CD14-positive monocyte (primary cell): ENCODE measurements around the gene SERPINE1. TPM values are rescaled to one million over a fixed set of nuclear protein-coding genes. Genes with fewer than 3 reads are reported as not detected.
"Not testable (repeated sequence)": the region's sequence is repeated elsewhere in the genome, so short reads cannot be mapped to it uniquely, and the experiment has no call there.

Experiments used
- DNase-seq, 3 donors: peaks; one replicate each; pipeline ENCODE4 v3.0.0-alpha.2; 2011 to 2022
- H2AFZ ChIP-seq: 2 replicates; pipeline ENCODE4 v1.6.0; 2012; ENCODE audit warnings: mild to moderate bottlenecking, low read depth, low read length, inconsistent platforms; ENCODE audit not compliant: insufficient read depth, poor library complexity, severe bottlenecking
- H3K27ac ChIP-seq, 2 donors: 1 replicate in 1 of 2; 2 replicates in 1 of 2; pipeline ENCODE4 v1.5.1; 2012 to 2013; ENCODE audit warnings: low read length in 2 of 2, control low read depth in 1 of 2, inconsistent platforms in 1 of 2, low read depth in 1 of 2, mild to moderate bottlenecking in 1 of 2
- H3K27me3 ChIP-seq, 2 donors: one replicate each; pipeline versions ENCODE4 v1.6.0 to v1.6.1; 2011 to 2013; ENCODE audit warnings: low read length in 2 of 2; ENCODE audit not compliant: control insufficient read depth in 2 of 2, insufficient read depth in 2 of 2
- H3K36me3 ChIP-seq, 2 donors: replicated peaks in 1 of 2; 1 replicate in 1 of 2; 2 replicates in 1 of 2; pipeline versions ENCODE4 v1.5.1 to v1.6.1; 2012 to 2013; ENCODE audit warnings: low read length in 2 of 2, control low read depth in 1 of 2, inconsistent platforms in 1 of 2, mild to moderate bottlenecking in 1 of 2; ENCODE audit not compliant: insufficient read depth in 2 of 2, control insufficient read depth in 1 of 2
- H3K4me1 ChIP-seq, 2 donors: 1 replicate in 1 of 2; 2 replicates in 1 of 2; pipeline versions ENCODE4 v1.5.1 to v1.6.1; 2012 to 2013; ENCODE audit warnings: low read length in 2 of 2, control low read depth in 1 of 2, inconsistent platforms in 1 of 2, mild to moderate bottlenecking in 1 of 2, moderate library complexity in 1 of 2; ENCODE audit not compliant: insufficient read depth in 2 of 2, control insufficient read depth in 1 of 2
- H3K4me2 ChIP-seq: replicated peaks from 2 replicates; pipeline ENCODE3; 2012; ENCODE audit warnings: low read length, moderate library complexity, mild to moderate bottlenecking; ENCODE audit not compliant: poor library complexity, severe bottlenecking; ENCODE audit errors: extremely low read depth
- H3K4me3 ChIP-seq, 3 experiments: fragments of 200-600 bp in 1 of 3; sonication (generic) in 1 of 3; replicated peaks in 1 of 3; 1 replicate in 2 of 3; 2 replicates in 1 of 3; pipeline ENCODE4 v1.5.1; 2011 to 2013; ENCODE audit warnings: low read length in 3 of 3, mild to moderate bottlenecking in 3 of 3, control low read depth in 2 of 3, low read depth in 2 of 3, inconsistent platforms in 1 of 3, moderate library complexity in 1 of 3
- H3K79me2 ChIP-seq: 2 replicates; pipeline ENCODE4 v1.6.0; 2012; ENCODE audit warnings: mild to moderate bottlenecking, control low read depth, inconsistent platforms, low read length, moderate library complexity; ENCODE audit not compliant: insufficient read depth
- H3K9ac ChIP-seq: 2 replicates; pipeline ENCODE4 v1.6.0; 2017; ENCODE audit warnings: low read length, mild to moderate bottlenecking; ENCODE audit not compliant: insufficient read depth, poor library complexity, severe bottlenecking
- H3K9me3 ChIP-seq, 2 donors: replicated peaks in 1 of 2; 1 replicate in 1 of 2; 2 replicates in 1 of 2; pipeline versions ENCODE4 v1.5.1 to v1.6.1; 2012 to 2013; ENCODE audit warnings: low read length in 2 of 2, control low read depth in 1 of 2; ENCODE audit not compliant: control insufficient read depth in 1 of 2, insufficient read depth in 1 of 2
- H4K20me1 ChIP-seq: 2 replicates; pipeline ENCODE4 v1.6.0; 2012; ENCODE audit warnings: mild to moderate bottlenecking, low read length, control low read depth, moderate library complexity; ENCODE audit not compliant: insufficient read depth
- H3K27ac Mint-ChIP-seq, 7 donors: one replicate each; pipeline ENCODE4 v1.8.0; 2020; ENCODE audit warnings: mild to moderate bottlenecking in 7 of 7, mixed read lengths in 7 of 7, moderate library complexity in 6 of 7, inconsistent platforms in 2 of 7
- H3K27me3 Mint-ChIP-seq, 3 donors: one replicate each; pipeline ENCODE4 v1.8.0; 2021 to 2022; ENCODE audit warnings: low read depth in 3 of 3, mild to moderate bottlenecking in 3 of 3, mixed read lengths in 3 of 3, moderate library complexity in 3 of 3, inconsistent platforms in 1 of 3
- H3K36me3 Mint-ChIP-seq, 2 donors: one replicate each; pipeline ENCODE4 v1.8.0; 2020; ENCODE audit warnings: mixed read lengths in 2 of 2, inconsistent platforms in 1 of 2, mild to moderate bottlenecking in 1 of 2
- H3K4me1 Mint-ChIP-seq: one replicate; pipeline ENCODE4 v1.8.0; 2020; ENCODE audit warnings: mild to moderate bottlenecking, mixed read lengths
- H3K4me3 Mint-ChIP-seq, 2 donors: one replicate each; pipeline ENCODE4 v1.8.0; 2020; ENCODE audit warnings: mild to moderate bottlenecking in 2 of 2, mixed read lengths in 2 of 2, moderate library complexity in 1 of 2
- H3K9me3 Mint-ChIP-seq, 7 donors: one replicate each; pipeline ENCODE4 v1.8.0; 2020 to 2022; ENCODE audit warnings: mixed read lengths in 7 of 7, mild to moderate bottlenecking in 6 of 7, moderate library complexity in 6 of 7, inconsistent platforms in 2 of 7
- CTCF ChIP-seq: fragments of 200-600 bp; IDR thresholded peaks from one replicate; pipeline ENCODE4 v1.8.0; 2022; ENCODE audit warnings: antibody characterized with exemption, mild to moderate bottlenecking
- WGBS: methylation state at CpG from one replicate; pipeline ENCODE4 v1.1.5; 2013; ENCODE audit warnings: missing lambda C conversion rate; ENCODE audit not compliant: insufficient coverage; 5-methylcytosine and 5-hydroxymethylcytosine counted together
- intact Hi-C, 2 donors: fragments of 100-400 bp; cut with micrococcal nuclease; formaldehyde crosslinking; loops; one replicate each; pipeline versions ENCODE4 v1.15.0 to v1.15.1; 2023
- polyA plus RNA-seq, 3 donors: library from polyadenylated mRNA; depleted of rRNA in 1 of 3; unstranded in 2 of 3; stranded (reverse) in 1 of 3; fragments of 300-500 nt in 2 of 3; fragments of >200 nt in 1 of 3; fragmentation: Illumina TruSeq in 2 of 3; gene quantifications; 1 replicate in 2 of 3; 2 replicates in 1 of 3; pipeline ENCODE4 v1.2.3, GENCODE V29; 2012 to 2021

The SERPINE1 gene
- polyA plus RNA-seq, 3 donors, result 0.07 to 0.21 (median 0.16) TPM

GRCh38 chr7:101089876-101090275, 37.0 kb upstream of the SERPINE1 start:
- Histone ChIP-seq H3K4me3 (no peak overlapping the region), H3K4me2 (no peak overlapping the region), H3K79me2 (peaks cover 59% of the 10 kb centered on the region), H3K27me3 (no peaks in the 10 kb centered on the region), H3K36me3 (peaks cover 31 to 47% of the 10 kb centered on the region in 2 donors), H3K9ac (no peak overlapping the region), H4K20me1 (peaks cover 62% of the 10 kb centered on the region), H3K27ac (no peak overlapping the region), H2AFZ (no peak overlapping the region), H3K9me3 (no peaks in the 10 kb centered on the region), H3K4me1 (peaks cover 10 to 17% of the 10 kb centered on the region in 2 donors)
- no peak overlapping the region for H3K4me3 Mint-ChIP-seq
- peaks cover 45 to 51% of the 10 kb centered on the region in 2 donors for H3K36me3 Mint-ChIP-seq
- H3K9me3 Mint-ChIP-seq, result peaks cover 0 to 3% (median 0%) of the 10 kb centered on the region in 7 donors
- WGBS, result 95% methylated on average over 7 of the region's 9 CpGs
- H3K27me3 Mint-ChIP-seq, result no peaks in the 10 kb centered on the region
- peak overlapping the region in 3 of 7 donors; percentile 53 to 58 (median 57) for H3K27ac Mint-ChIP-seq
- intact Hi-C loops, result loop anchor here in 1 of 2 donors (10.0 kb wide), 1 partner anchor 165 kb away; no protein-coding TSS in a partner anchor
- no peak for TF ChIP-seq CTCF
- H3K4me1 Mint-ChIP-seq, result peaks cover 18% of the 10 kb centered on the region
- no peak for DNase-seq

- DNase-seq, H3K4me1 ChIP-seq, H3K9me3 ChIP-seq, H2AFZ ChIP-seq, intact Hi-C loops, H3K4me1 Mint-ChIP-seq, H3K4me2 ChIP-seq, H3K27me3 Mint-ChIP-seq, H3K27ac Mint-ChIP-seq, H3K27ac ChIP-seq, H3K27me3 ChIP-seq, H3K9ac ChIP-seq, H3K4me3 ChIP-seq, H3K4me3 Mint-ChIP-seq, H3K9me3 Mint-ChIP-seq: not testable (repeated sequence)
- Histone ChIP-seq H3K36me3 (peaks cover 24 to 38% of the 10 kb centered on the region in 2 donors), H3K79me2 (peaks cover 37% of the 10 kb centered on the region), H4K20me1 (peaks cover 77% of the 10 kb centered on the region)
- H3K36me3 Mint-ChIP-seq, result peaks cover 39 to 43% of the 10 kb centered on the region in 2 donors
- WGBS, result 98% methylated on average over 10 of the region's 53 CpGs
Observed at GRCh38 chr7:101092266-101092905, 34.5 kb upstream of the SERPINE1 start.
